ENCODE measurements around the gene PDP2.

DNA sequence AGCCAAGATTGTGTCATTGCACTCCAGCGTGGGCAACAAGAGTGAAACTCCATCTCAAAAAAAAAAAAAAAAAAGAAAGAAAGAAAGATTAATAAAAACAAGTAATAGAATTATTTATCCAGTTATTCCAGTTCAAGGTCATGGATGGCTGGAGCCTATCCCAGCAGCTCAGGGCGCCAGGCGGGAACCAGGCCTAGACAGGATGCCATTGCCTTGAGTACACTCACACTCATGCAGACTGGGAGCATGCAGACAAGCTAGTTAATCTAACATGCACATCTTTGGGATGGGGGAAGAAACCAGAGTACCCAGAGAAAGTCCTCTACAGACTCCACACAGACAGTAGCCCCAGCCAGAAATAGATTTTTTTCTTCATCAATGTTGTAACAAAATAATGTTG, 17.9 kb downstream of the PDP2 start:
- TF ChIP-seq, protein P1, sequence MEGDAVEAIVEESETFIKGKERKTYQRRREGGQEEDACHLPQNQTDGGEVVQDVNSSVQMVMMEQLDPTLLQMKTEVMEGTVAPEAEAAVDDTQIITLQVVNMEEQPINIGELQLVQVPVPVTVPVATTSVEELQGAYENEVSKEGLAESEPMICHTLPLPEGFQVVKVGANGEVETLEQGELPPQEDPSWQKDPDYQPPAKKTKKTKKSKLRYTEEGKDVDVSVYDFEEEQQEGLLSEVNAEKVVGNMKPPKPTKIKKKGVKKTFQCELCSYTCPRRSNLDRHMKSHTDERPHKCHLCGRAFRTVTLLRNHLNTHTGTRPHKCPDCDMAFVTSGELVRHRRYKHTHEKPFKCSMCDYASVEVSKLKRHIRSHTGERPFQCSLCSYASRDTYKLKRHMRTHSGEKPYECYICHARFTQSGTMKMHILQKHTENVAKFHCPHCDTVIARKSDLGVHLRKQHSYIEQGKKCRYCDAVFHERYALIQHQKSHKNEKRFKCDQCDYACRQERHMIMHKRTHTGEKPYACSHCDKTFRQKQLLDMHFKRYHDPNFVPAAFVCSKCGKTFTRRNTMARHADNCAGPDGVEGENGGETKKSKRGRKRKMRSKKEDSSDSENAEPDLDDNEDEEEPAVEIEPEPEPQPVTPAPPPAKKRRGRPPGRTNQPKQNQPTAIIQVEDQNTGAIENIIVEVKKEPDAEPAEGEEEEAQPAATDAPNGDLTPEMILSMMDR (conservative IDR thresholded peaks at IDR 0.05; ENCODE audit: low read depth, low read length): no peak
- no peak for TF ChIP-seq EZH2 (IDR thresholded peaks at IDR 0.05; ENCODE audit: borderline replicate concordance, low read depth, low read length, poor library complexity, severe bottlenecking)
